Measurements from ENCODE around the gene GAPDH.

The GAPDH gene

GRCh38 chr12:6547566-6547965 is 13.2 kb downstream of the GAPDH start:
- Histone ChIP-seq H3K27ac (ENCODE audit: low read depth, low read length, severe bottlenecking) (peak overlapping the region; percentile 65), H3K36me3 (ENCODE audit: control insufficient read depth, insufficient read depth, low read length) (peaks cover 80% of the 10 kb centered on the region), H3K4me1 (ENCODE audit: control insufficient read depth, insufficient read depth, low read length, poor library complexity, severe bottlenecking) (peaks cover 45% of the 10 kb centered on the region), H3K9me3 (ENCODE audit: control insufficient read depth, low read length) (no peaks in the 10 kb centered on the region), H3K4me3 (ENCODE audit: extremely low read depth, insufficient read depth, low read length, poor library complexity, severe bottlenecking) (no peak overlapping the region)
- WGBS, 2 experiments (ENCODE audit: insufficient coverage in 2 of 2), result 86% methylated on average over 1 of the region's 1 CpG; no CpG with 5 or more reads in 1 of the 2 experiments

- H3K4me1 ChIP-seq (ENCODE audit: control insufficient read depth, insufficient read depth, low read length, poor library complexity, severe bottlenecking), result peaks cover 48% of the 10 kb centered on the region
- no peak overlapping the region for H3K4me3 ChIP-seq (ENCODE audit: extremely low read depth, insufficient read depth, low read length, poor library complexity, severe bottlenecking)
These were observed 13.7 kb downstream of the GAPDH start for GRCh38 chr12:6547987-6548386.

GRCh38 chr12:6548556-6548955 is 14.2 kb downstream of the GAPDH start:
- peaks cover 53% of the 10 kb centered on the region for H3K4me1 ChIP-seq (ENCODE audit: control insufficient read depth, insufficient read depth, low read length, poor library complexity, severe bottlenecking)

More at GRCh38 chr12:6547987-6548386, 13.7 kb downstream of the GAPDH start:
- Histone ChIP-seq H3K9me3 (ENCODE audit: control insufficient read depth, low read length) (no peaks in the 10 kb centered on the region), H3K27ac (ENCODE audit: low read depth, low read length, severe bottlenecking) (peak overlapping the region; percentile 65), H3K36me3 (ENCODE audit: control insufficient read depth, insufficient read depth, low read length) (peaks cover 76% of the 10 kb centered on the region)
- 74 to 81% methylated on average over 4 to 6 of the region's 9 CpGs for WGBS, 2 experiments (ENCODE audit: insufficient coverage in 2 of 2)

GRCh38 chr12:6548966-6549683 is 14.8 kb downstream of the GAPDH start:
- peaks cover 75% of the 10 kb centered on the region for H3K36me3 ChIP-seq (ENCODE audit: control insufficient read depth, insufficient read depth, low read length)
- H3K4me3 ChIP-seq (ENCODE audit: extremely low read depth, insufficient read depth, low read length, poor library complexity, severe bottlenecking), result no peak overlapping the region
- peak overlapping the region; percentile 65 for H3K27ac ChIP-seq (ENCODE audit: low read depth, low read length, severe bottlenecking)
- no peaks in the 10 kb centered on the region for H3K9me3 ChIP-seq (ENCODE audit: control insufficient read depth, low read length)
- WGBS, 2 experiments (ENCODE audit: insufficient coverage in 2 of 2), result 89% methylated on average over 11 to 14 of the region's 15 CpGs
- H3K4me1 ChIP-seq (ENCODE audit: control insufficient read depth, insufficient read depth, low read length, poor library complexity, severe bottlenecking), result peaks cover 57% of the 10 kb centered on the region

More at GRCh38 chr12:6548556-6548955, 14.2 kb downstream of the GAPDH start:
- no peak overlapping the region for H3K4me3 ChIP-seq (ENCODE audit: extremely low read depth, insufficient read depth, low read length, poor library complexity, severe bottlenecking)
- H3K27ac ChIP-seq (ENCODE audit: low read depth, low read length, severe bottlenecking), result peak overlapping the region; percentile 65
- peaks cover 76% of the 10 kb centered on the region for H3K36me3 ChIP-seq (ENCODE audit: control insufficient read depth, insufficient read depth, low read length)
- H3K9me3 ChIP-seq (ENCODE audit: control insufficient read depth, low read length), result no peaks in the 10 kb centered on the region
- 92% methylated on average over 22 of the region's 26 CpGs for WGBS, 2 experiments (ENCODE audit: insufficient coverage in 2 of 2)

- Histone ChIP-seq H3K27ac (ENCODE audit: low read depth, low read length, severe bottlenecking) (no peak overlapping the region), H3K4me3 (ENCODE audit: extremely low read depth, insufficient read depth, low read length, poor library complexity, severe bottlenecking) (no peak overlapping the region), H3K4me1 (ENCODE audit: control insufficient read depth, insufficient read depth, low read length, poor library complexity, severe bottlenecking) (peaks cover 57% of the 10 kb centered on the region), H3K36me3 (ENCODE audit: control insufficient read depth, insufficient read depth, low read length) (peaks cover 69% of the 10 kb centered on the region), H3K9me3 (ENCODE audit: control insufficient read depth, low read length) (no peaks in the 10 kb centered on the region)
- WGBS, 2 experiments (ENCODE audit: insufficient coverage in 2 of 2), result 91 to 96% methylated on average over 17 of the region's 18 CpGs
These were observed 15.4 kb downstream of the GAPDH start for GRCh38 chr12:6549684-6550151.

- Histone ChIP-seq H3K27ac (ENCODE audit: low read depth, low read length, severe bottlenecking) (no peak overlapping the region), H3K4me3 (ENCODE audit: extremely low read depth, insufficient read depth, low read length, poor library complexity, severe bottlenecking) (no peak overlapping the region), H3K36me3 (ENCODE audit: control insufficient read depth, insufficient read depth, low read length) (peaks cover 61% of the 10 kb centered on the region), H3K4me1 (ENCODE audit: control insufficient read depth, insufficient read depth, low read length, poor library complexity, severe bottlenecking) (peaks cover 57% of the 10 kb centered on the region), H3K9me3 (ENCODE audit: control insufficient read depth, low read length) (no peaks in the 10 kb centered on the region)
- 92 to 93% methylated on average over 10 to 17 of the region's 24 CpGs for WGBS, 2 experiments (ENCODE audit: insufficient coverage in 2 of 2)
These were observed 16.2 kb downstream of the GAPDH start for GRCh38 chr12:6550294-6551062.

GRCh38 chr12:6551063-6551461 is 16.7 kb downstream of the GAPDH start:
- no peaks in the 10 kb centered on the region for H3K9me3 ChIP-seq (ENCODE audit: control insufficient read depth, low read length)
- H3K27ac ChIP-seq (ENCODE audit: low read depth, low read length, severe bottlenecking), result peak overlapping the region; percentile 74
- 95% methylated on average over 12 to 18 of the region's 18 CpGs for WGBS, 2 experiments (ENCODE audit: insufficient coverage in 2 of 2)
- peaks cover 55% of the 10 kb centered on the region for H3K36me3 ChIP-seq (ENCODE audit: control insufficient read depth, insufficient read depth, low read length)
- peaks cover 57% of the 10 kb centered on the region for H3K4me1 ChIP-seq (ENCODE audit: control insufficient read depth, insufficient read depth, low read length, poor library complexity, severe bottlenecking)
- no peak overlapping the region for H3K4me3 ChIP-seq (ENCODE audit: extremely low read depth, insufficient read depth, low read length, poor library complexity, severe bottlenecking)

- Histone ChIP-seq H3K4me1 (ENCODE audit: control insufficient read depth, insufficient read depth, low read length, poor library complexity, severe bottlenecking) (peaks cover 57% of the 10 kb centered on the region), H3K4me3 (ENCODE audit: extremely low read depth, insufficient read depth, low read length, poor library complexity, severe bottlenecking) (no peak overlapping the region), H3K27ac (ENCODE audit: low read depth, low read length, severe bottlenecking) (peak overlapping the region; percentile 74), H3K9me3 (ENCODE audit: control insufficient read depth, low read length) (no peaks in the 10 kb centered on the region), H3K36me3 (ENCODE audit: control insufficient read depth, insufficient read depth, low read length) (peaks cover 51% of the 10 kb centered on the region)
- WGBS, 2 experiments (ENCODE audit: insufficient coverage in 2 of 2), result 86 to 92% methylated on average over 10 to 11 of the region's 11 CpGs
These were observed 17.3 kb downstream of the GAPDH start for GRCh38 chr12:6551496-6552139.

GRCh38 chr12:6552140-6552551 is 17.8 kb downstream of the GAPDH start:
- H3K36me3 ChIP-seq (ENCODE audit: control insufficient read depth, insufficient read depth, low read length), result peaks cover 51% of the 10 kb centered on the region
- no peaks in the 10 kb centered on the region for H3K9me3 ChIP-seq (ENCODE audit: control insufficient read depth, low read length)
- peaks cover 57% of the 10 kb centered on the region for H3K4me1 ChIP-seq (ENCODE audit: control insufficient read depth, insufficient read depth, low read length, poor library complexity, severe bottlenecking)
- no peak overlapping the region for H3K4me3 ChIP-seq (ENCODE audit: extremely low read depth, insufficient read depth, low read length, poor library complexity, severe bottlenecking)
- WGBS, 2 experiments (ENCODE audit: insufficient coverage in 2 of 2), result 74 to 97% methylated on average over 3 to 4 of the region's 4 CpGs
- H3K27ac ChIP-seq (ENCODE audit: low read depth, low read length, severe bottlenecking), result peak overlapping the region; percentile 74

- Histone ChIP-seq H3K27ac (ENCODE audit: low read depth, low read length, severe bottlenecking) (no peak overlapping the region), H3K4me3 (ENCODE audit: extremely low read depth, insufficient read depth, low read length, poor library complexity, severe bottlenecking) (no peak overlapping the region), H3K9me3 (ENCODE audit: control insufficient read depth, low read length) (no peaks in the 10 kb centered on the region), H3K36me3 (ENCODE audit: control insufficient read depth, insufficient read depth, low read length) (peaks cover 55% of the 10 kb centered on the region), H3K4me1 (ENCODE audit: control insufficient read depth, insufficient read depth, low read length, poor library complexity, severe bottlenecking) (peaks cover 49% of the 10 kb centered on the region)
- WGBS, 2 experiments (ENCODE audit: insufficient coverage in 2 of 2), result 92 to 96% methylated on average over 13 to 14 of the region's 15 CpGs
These were observed 18.9 kb downstream of the GAPDH start for GRCh38 chr12:6553051-6553868.

All from mesodermal cell (in vitro differentiated cells).